ENCODE results near the gene PTGDS. TPM values are rescaled to one million over a fixed set of nuclear protein-coding genes. Genes with fewer than 3 reads are reported as not detected.
"Not testable (repeated sequence)": the region's sequence is repeated elsewhere in the genome, so short reads cannot be mapped to it uniquely, and the experiment has no call there.

PTGDS gene
- total RNA-seq, 1 donor, result 10.8 TPM

DNA sequence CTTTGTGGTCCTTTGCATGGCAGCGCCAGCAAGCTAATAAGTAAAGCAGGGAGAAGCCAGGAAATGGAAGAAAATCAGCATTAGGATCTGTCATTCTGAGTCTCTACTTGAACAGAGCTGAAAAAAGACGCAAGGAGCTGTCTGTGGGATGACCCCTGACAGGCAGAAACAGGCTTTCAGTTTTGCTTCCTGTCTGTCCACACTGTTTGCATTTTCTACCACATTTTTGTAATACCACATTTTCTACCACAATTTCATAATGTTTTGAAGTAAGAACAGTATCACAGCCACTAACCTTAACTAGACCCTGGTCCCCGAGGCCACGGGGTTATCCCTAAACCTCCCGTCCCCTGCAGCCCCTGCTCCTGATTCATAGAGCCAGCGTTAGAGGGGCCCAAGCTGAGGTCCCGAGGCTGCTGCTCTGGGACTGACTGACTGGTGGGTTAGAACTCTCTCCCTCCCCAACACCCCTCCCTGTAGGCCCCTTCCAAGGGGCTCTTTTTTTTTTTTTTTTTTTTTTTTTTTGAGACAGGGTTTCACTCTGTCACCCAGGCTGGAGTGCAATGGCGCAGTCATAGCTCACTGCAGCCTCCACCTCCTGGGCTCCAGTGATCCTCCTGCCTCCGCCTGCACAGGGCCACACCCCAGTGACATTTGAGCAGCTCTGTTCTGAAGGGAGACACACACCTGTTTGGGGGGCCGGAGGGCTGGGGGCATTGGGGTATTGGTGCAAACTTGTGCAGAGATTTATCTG lies 23.1 kb downstream of the PTGDS start:
- peak; percentile 83 for DNase-seq (ENCODE audit: low read depth)
- TF ChIP-seq CTCF (IDR thresholded peaks at IDR 0.05; ENCODE audit: insufficient read depth, low read depth, low read length), result no peak
- no peak overlapping the region for H3K4me3 ChIP-seq (ENCODE audit: low read depth, low read length)

DNA sequence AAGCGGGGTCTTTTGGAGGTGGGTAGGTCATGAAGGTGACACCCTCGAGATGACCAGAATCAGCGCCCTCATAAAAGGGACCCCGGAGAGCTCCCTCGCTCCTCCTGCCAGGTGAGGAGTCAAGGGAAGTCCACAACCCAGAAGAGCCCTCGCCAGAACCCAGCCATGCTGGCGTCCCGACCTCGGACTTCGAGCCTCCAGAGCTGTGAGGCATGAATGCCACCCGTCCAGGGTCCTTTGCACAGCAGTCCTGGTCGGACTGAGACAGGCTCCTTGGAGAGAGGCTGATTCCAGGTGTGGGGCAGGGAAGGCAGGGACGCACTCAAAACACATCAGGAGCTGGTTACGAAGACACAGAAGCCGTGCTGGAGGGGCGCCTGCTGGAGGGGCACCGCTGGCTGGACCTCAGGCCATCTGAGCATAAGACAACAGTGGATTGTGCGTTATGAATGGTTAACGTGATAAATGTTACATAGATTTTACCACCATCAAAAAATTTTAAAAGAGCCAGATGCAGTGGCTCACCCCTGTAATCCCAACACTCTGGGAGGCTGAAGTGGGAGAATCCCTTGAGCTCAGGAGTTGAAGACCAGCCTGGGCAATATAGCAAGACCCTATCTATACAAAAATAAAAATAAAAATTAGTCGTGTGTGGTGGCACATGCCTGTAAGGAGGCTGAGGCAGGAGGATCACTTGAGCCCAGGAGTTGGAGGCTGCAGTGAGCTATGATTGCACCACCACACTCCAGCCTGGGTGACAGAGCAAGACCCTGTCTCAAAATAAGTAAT lies 24.7 kb downstream of the PTGDS start:
- H3K4me3 ChIP-seq (ENCODE audit: low read depth, low read length), result no peak overlapping the region
- TF ChIP-seq CTCF (IDR thresholded peaks at IDR 0.05; ENCODE audit: insufficient read depth, low read depth, low read length), result no peak
- no peak for DNase-seq (ENCODE audit: low read depth)

- TF ChIP-seq CTCF (IDR thresholded peaks at IDR 0.05; ENCODE audit: insufficient read depth, low read depth, low read length), result no peak
- DNase-seq (ENCODE audit: low read depth), result no peak
- H3K4me3 ChIP-seq (ENCODE audit: low read depth, low read length), result no peak overlapping the region
Observed at GRCh38 chr9:137002646-137003041, 25.3 kb downstream of the PTGDS start.

DNA sequence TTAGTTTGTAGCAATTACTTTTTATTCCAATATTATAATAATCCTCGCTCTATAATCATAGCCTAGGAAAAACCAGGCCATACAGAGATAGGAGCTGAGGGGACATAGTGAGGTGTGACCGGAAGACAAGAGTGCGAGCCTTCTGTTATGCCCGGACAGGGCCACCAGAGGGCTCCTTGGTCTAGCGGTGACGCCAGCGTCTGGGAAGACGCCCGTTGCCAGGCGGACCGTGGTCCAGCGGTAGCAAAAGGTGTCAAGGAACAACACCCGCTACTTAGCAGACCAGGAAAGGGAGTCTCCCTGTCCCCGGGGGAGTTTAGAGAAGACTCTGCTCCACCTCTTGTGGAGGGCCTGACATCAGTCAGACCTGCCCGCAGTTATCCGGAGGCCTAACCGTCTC lies 27.0 kb downstream of the PTGDS start:
- not testable (repeated sequence) for H3K4me3 ChIP-seq (ENCODE audit: low read depth, low read length); DNase-seq (ENCODE audit: low read depth)
- peak; percentile 31 for TF ChIP-seq CTCF (IDR thresholded peaks at IDR 0.05; ENCODE audit: insufficient read depth, low read depth, low read length)

DNA sequence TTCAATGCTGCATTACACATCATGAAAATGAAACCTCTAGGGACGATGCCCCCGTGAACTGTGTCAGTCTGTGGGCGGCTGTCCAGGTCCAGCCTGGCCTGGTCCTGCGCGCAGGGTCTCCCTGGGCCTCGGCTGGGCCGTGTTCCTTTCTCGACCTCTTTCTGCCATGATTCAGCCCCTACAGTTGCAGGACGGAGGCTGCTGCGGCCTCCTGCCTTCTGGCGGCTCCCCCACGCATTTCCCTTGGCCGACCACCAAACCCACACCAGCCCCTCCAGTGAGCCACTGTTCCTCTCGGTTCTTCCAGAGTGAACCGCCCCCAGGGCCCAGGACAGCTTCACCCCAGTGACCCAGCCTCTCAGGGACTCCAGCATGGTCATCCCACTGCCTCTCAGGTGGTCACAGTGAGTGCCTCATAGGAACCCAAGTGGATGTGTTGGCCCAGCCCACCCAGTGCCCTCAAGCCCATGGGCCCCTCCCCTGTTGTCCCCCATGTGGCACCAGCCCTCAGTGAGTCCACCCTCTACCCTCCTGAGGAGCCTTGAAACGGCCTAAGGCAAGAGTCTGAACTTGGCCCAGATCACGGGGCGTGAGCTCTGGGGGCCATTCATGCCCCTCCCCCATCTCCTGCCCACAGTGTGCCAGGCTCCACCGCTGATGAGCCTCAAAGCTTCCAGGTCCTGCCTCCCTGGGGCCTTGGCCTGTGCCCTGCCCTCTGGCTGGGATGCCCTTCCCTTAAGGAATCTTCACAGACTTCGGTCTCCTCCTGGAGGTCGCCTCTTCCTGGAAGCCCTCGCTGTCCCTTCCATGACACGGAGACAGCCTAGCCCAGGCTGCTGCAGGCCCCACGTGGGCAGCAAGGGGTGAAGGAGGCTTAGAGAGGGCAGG lies 29.1 kb downstream of the PTGDS start:
- DNase-seq (ENCODE audit: low read depth), result peak; percentile 16
- no peak for TF ChIP-seq CTCF (IDR thresholded peaks at IDR 0.05; ENCODE audit: insufficient read depth, low read depth, low read length)
- no peak overlapping the region for H3K4me3 ChIP-seq (ENCODE audit: low read depth, low read length)

DNA sequence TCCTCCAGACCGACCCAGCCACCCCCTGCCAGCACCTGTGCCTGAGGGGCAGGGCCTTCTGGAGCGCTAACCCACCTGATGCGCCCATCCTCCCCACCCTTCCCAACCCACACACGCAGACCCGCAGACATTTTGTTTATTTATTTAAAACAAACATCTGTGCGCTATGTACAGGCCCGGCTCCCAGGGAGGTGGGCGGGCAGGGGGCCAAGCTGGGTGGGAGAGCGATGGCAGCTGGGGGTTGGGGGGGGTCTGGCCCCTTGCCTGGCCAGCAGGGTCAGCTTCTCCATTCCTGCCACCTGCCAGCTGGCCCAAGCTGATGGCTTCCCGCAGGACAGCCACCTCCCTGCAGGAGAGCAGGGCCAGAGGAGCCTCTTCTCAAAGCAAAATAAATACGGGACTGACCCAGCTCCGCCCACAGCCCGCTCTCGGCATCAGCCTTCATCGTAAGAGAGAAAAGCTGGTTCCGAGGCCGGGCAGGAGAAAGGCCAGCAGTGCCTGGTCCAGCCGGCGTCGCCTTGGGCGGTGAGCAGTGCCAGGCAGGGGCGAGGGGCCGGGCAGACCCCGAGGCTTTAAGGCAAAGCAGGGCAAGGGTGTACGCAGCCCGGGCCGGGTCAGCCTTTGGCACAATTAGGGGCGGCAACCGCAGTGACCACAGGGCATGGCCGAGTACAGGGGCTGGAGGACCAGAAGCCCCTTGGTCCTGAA lies 30.0 kb downstream of the PTGDS start:
- peak; percentile 31 for DNase-seq (ENCODE audit: low read depth)
- TF ChIP-seq CTCF (IDR thresholded peaks at IDR 0.05; ENCODE audit: insufficient read depth, low read depth, low read length), result no peak
- no peak overlapping the region for H3K4me3 ChIP-seq (ENCODE audit: low read depth, low read length)

All from fibroblast of villous mesenchyme (primary cell).